GM18519 (cell line): ENCODE results near the gene PRG2.

Source experiments
- ATAC-seq: cut with Tn5 transposase; IDR thresholded peaks from one replicate; pipeline ENCODE4 v1.9.1; 2021; ENCODE audit warnings: mild to moderate bottlenecking, moderate library complexity; ENCODE audit not compliant: unreplicated experiment, low FRiP score

PRG2 gene

GRCh38 chr11:57397394-57397990 is 7.0 kb upstream of the PRG2 start:
- no peak for ATAC-seq

- ATAC-seq, result no peak
These were observed 6.3 kb upstream of the PRG2 start for GRCh38 chr11:57396744-57397143.

- no peak for ATAC-seq
These were observed 5.6 kb upstream of the PRG2 start for GRCh38 chr11:57395905-57396623.

GRCh38 chr11:57394203-57394965 is 3.9 kb upstream of the PRG2 start:
- no peak for ATAC-seq

GRCh38 chr11:57392763-57393105 is 2.3 kb upstream of the PRG2 start:
- no peak for ATAC-seq

GRCh38 chr11:57392066-57392762 is 1.8 kb upstream of the PRG2 start:
- no peak for ATAC-seq

- ATAC-seq, result no peak
These were observed 1.1 kb upstream of the PRG2 start for GRCh38 chr11:57391539-57391938.

GRCh38 chr11:57391111-57391510 is 661 bp upstream of the PRG2 start:
- ATAC-seq, result no peak

- no peak for ATAC-seq
These were observed 3.0 kb downstream of the PRG2 start for GRCh38 chr11:57387289-57388030.

GRCh38 chr11:57386178-57386940 is 4.1 kb downstream of the PRG2 start:
- ATAC-seq, result no peak

- ATAC-seq, result no peak
These were observed 9.5 kb downstream of the PRG2 start, which contains the start of gene PRG3 for GRCh38 chr11:57380975-57381374. Gene PRG3, minus strand, starts transcription at chr11:57381150. Its CDS starts 442 bp downstream, at chr11:57380708.

- ATAC-seq, result no peak
These were observed 10.7 kb downstream of the PRG2 start for GRCh38 chr11:57379732-57380131.

GRCh38 chr11:57378186-57378585 is 12.3 kb downstream of the PRG2 start:
- no peak for ATAC-seq

GRCh38 chr11:57377107-57377506 is 13.3 kb downstream of the PRG2 start:
- ATAC-seq, result no peak

- no peak for ATAC-seq
These were observed 14.1 kb downstream of the PRG2 start for GRCh38 chr11:57376095-57377090.

- no peak for ATAC-seq
These were observed 15.0 kb downstream of the PRG2 start for GRCh38 chr11:57375490-57375889.

GRCh38 chr11:57374966-57375365 is 15.5 kb downstream of the PRG2 start:
- ATAC-seq, result no peak

GRCh38 chr11:57373146-57373545 is 17.3 kb downstream of the PRG2 start:
- ATAC-seq, result no peak
